Progenitor cell of endocrine pancreas (in vitro differentiated cells): ENCODE results near the gene ASCC3. TPM values are rescaled to one million over a fixed set of nuclear protein-coding genes. Genes with fewer than 3 reads are reported as not detected.

Experiments used
- DNase-seq: peaks from one replicate; pipeline ENCODE4 v3.0.0; 2021; ENCODE audit warnings: low spot score; ENCODE audit not compliant: unreplicated experiment
- H3K27ac Mint-ChIP-seq: 2 replicates; pipeline ENCODE4 v1.8.0; 2021; ENCODE audit warnings: mild to moderate bottlenecking, moderate library complexity, mixed read lengths
- H3K27me3 Mint-ChIP-seq: 2 replicates; pipeline ENCODE4 v1.8.0; 2021; ENCODE audit warnings: mixed read lengths
- H3K36me3 Mint-ChIP-seq: 2 replicates; pipeline ENCODE4 v1.8.0; 2022; ENCODE audit warnings: mixed read lengths; ENCODE audit not compliant: insufficient read depth
- H3K4me1 Mint-ChIP-seq: 2 replicates; pipeline ENCODE4 v1.8.0; 2021; ENCODE audit warnings: low read depth, mixed read lengths
- H3K4me3 Mint-ChIP-seq: 2 replicates; pipeline ENCODE4 v1.8.0; 2021; ENCODE audit warnings: low read depth, mild to moderate bottlenecking, moderate library complexity, mixed read lengths
- H3K9me3 Mint-ChIP-seq: 2 replicates; pipeline ENCODE4 v1.8.0; 2021; ENCODE audit warnings: low read depth, mixed read lengths
- CTCF ChIP-seq: fragments of 200-600 bp; sonication (generic); IDR thresholded peaks from one replicate; pipeline ENCODE4 v1.5.0; 2021; ENCODE audit warnings: antibody characterized with exemption, mild to moderate bottlenecking; ENCODE audit not compliant: unreplicated experiment
- total RNA-seq: library from RNA; stranded (reverse); gene quantifications from 2 replicates; pipeline ENCODE4 v1.2.1, GENCODE V29; 2021

The ASCC3 gene
- total RNA-seq, 1 donor from 2014 or later = 36.6 TPM

DNA sequence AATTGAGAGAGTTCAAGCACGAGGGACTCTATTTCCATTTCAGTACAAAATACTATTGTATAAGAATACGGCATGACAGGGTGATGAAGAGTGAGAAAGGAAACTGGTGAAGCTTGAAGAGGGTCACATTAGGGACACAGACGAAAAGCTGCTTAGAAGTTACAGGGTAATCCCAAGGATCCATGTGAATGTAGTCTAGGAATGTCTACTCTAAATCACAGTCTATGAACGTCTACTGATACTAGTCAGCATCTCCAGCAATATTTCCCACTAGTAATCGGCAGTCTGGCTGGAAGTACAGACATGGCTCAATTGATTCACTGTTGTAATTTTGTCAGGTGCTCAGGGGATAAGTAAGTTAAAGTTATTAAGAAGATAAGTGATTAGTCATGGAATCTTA is 156.4 kb downstream of the ASCC3 start:
- no peaks in the 10 kb centered on the region for H3K27me3 Mint-ChIP-seq
- DNase-seq = no peak
- H3K27ac Mint-ChIP-seq = peak overlapping the region; percentile 7
- H3K9me3 Mint-ChIP-seq = peaks cover 4% of the 10 kb centered on the region
- no peak overlapping the region for H3K4me3 Mint-ChIP-seq
- no peak for TF ChIP-seq CTCF
- H3K4me1 Mint-ChIP-seq = peaks cover 4% of the 10 kb centered on the region
- peaks cover 3% of the 10 kb centered on the region for H3K36me3 Mint-ChIP-seq

GRCh38 chr6:100724222-100724621 is 156.9 kb downstream of the ASCC3 start:
- TF ChIP-seq CTCF = no peak
- H3K9me3 Mint-ChIP-seq = peaks cover 4% of the 10 kb centered on the region
- peak overlapping the region; percentile 7 for H3K27ac Mint-ChIP-seq
- peaks cover 3% of the 10 kb centered on the region for H3K36me3 Mint-ChIP-seq
- no peak for DNase-seq
- peaks cover 4% of the 10 kb centered on the region for H3K4me1 Mint-ChIP-seq
- no peaks in the 10 kb centered on the region for H3K27me3 Mint-ChIP-seq
- H3K4me3 Mint-ChIP-seq = no peak overlapping the region

DNA sequence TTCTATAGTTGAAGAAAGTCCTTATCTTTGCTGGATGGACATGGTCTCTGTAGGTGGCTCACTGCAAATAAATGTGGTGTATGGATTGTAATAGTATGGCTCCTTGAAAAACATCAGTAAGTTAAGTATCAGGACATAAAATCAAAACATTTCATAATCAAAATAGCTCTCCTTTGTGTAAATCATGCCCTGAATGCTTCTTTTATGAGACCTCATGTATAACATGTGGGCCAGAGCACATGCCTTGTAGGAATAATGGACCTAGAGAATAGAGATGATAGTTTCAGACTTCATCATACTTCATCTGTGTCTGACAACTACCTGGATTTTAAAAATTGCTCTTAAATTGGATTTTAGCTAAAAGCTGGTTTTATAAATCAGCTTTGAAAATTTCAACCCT is 159.9 kb downstream of the ASCC3 start:
- H3K9me3 Mint-ChIP-seq = peaks cover 4% of the 10 kb centered on the region
- TF ChIP-seq CTCF = no peak
- no peak overlapping the region for H3K27ac Mint-ChIP-seq
- peaks cover 3% of the 10 kb centered on the region for H3K36me3 Mint-ChIP-seq
- H3K27me3 Mint-ChIP-seq = no peaks in the 10 kb centered on the region
- peaks cover 4% of the 10 kb centered on the region for H3K4me1 Mint-ChIP-seq
- no peak for DNase-seq
- no peak overlapping the region for H3K4me3 Mint-ChIP-seq

DNA sequence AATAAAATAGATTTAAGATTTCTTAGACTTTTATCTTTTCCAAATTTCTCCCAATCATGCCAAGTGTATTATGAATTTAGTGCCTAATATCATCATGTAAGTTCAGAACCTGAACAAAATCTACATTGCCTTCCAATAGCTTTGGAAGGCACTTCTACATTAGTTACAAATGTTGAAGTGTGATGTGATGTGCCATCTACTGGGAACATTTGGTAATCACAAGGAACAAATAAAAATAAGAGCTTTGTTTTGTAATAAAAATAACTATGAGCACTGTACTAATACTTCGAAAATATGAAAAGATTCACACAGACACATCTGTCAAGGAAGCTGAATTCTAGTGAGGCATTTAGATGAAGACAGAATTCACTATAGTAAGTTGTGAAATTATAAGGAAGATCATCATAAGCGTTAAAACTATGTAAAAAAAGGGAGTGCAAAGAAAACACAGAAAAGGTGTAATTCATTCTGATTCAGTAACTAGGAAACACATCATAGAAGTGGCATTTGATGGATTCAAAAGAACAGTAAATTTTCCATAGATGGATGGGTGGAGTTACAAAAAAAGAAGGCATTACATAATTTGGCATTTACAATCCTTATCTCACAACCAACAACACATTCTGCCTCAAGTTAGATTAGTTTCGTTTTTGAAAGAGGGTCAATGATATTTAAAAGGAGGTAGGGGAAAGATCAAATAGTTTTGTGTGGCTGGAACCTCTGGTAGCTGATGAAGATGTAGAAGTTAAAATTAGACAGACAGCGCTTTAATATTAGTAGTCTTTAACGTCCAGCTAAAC is 161.0 kb downstream of the ASCC3 start:
- DNase-seq = no peak
- Mint-ChIP-seq H3K4me3 (no peak overlapping the region), H3K27ac (no peak overlapping the region), H3K9me3 (peaks cover 4% of the 10 kb centered on the region), H3K4me1 (peaks cover 4% of the 10 kb centered on the region), H3K36me3 (peaks cover 3% of the 10 kb centered on the region), H3K27me3 (no peaks in the 10 kb centered on the region)
- peak; percentile 58 for TF ChIP-seq CTCF

DNA sequence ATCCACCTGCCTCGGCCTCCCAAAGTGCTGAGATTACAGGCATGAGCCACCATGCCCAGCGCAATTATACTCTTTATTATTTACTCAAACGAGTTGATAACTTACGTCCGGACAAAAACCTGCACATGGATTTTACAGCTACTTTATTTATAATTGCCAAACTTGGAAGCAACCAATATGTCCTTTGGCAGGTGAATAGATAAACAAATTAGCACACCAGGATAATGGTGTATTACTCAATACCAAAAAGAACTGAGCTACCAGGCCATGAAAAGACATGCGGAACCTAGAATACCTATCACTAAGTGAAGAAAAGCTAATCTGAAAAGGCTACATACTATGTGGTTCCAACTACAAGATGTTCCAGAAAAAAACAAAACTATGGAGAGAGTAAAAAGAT is 168.1 kb downstream of the ASCC3 start:
- DNase-seq = no peak
- peaks cover 5% of the 10 kb centered on the region for H3K36me3 Mint-ChIP-seq
- H3K4me3 Mint-ChIP-seq = no peak overlapping the region
- no peaks in the 10 kb centered on the region for H3K4me1 Mint-ChIP-seq
- no peaks in the 10 kb centered on the region for H3K27me3 Mint-ChIP-seq
- H3K9me3 Mint-ChIP-seq = no peaks in the 10 kb centered on the region
- no peak for TF ChIP-seq CTCF
- H3K27ac Mint-ChIP-seq = no peak overlapping the region
